ENCODE data around the gene XAF1. TPM values are rescaled to one million over a fixed set of nuclear protein-coding genes. Genes with fewer than 3 reads are reported as not detected.
"Not testable (repeated sequence)": the region's sequence is repeated elsewhere in the genome, so short reads cannot be mapped to it uniquely, and the experiment has no call there.

Gene XAF1
- total RNA-seq, 1 donor from 2014 or later: 54.4 TPM

DNA sequence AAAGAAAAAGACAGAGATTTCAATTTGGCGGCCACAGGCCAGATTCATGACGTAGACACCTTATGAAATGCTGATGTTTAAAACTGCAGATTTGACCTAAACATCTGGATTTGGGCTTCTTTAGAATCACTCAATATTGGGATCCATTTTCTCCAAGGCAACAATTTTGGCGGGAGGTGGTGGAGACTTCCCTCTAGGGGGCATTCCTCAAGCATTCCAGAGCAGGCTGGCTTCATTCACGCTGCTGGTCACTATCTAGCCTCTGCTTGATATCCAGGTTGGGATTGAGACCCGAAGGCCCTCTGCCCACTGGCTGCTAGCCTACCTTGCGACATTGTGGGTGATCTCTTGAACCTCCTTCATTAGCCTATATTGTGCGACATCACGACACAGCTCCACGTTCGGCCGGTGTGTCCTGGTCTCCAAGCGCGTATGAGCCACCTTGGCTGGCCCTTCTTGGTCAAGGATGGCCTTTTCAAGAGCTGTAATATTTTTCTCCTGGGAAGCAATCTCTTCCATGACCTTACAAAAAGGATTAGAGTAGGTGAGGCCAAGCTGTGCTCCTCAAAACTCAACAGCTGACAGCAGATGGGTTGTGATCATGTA is 44.7 kb downstream of the XAF1 start:
- DNase-seq (ENCODE audit: low spot score): no peak

DNA sequence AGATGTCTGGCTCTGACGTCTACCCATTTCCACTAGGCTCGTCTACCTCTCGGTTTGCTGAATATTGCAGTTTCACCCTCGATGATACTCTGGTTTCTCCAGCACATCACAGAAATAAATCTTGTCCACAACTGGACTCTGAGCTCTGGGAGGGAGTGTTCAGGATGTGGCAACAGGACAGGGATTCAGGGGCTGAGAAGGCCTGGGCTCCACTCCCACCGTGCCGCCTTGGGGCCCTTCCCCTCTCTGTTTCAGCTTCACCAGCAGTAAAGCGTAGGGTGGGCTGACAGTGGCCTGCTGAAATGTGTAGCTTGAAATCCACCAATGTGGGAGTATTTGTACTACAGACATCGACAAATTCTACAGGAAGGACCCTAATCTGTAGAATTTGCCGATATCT is 55.7 kb downstream of the XAF1 start:
- no peak for DNase-seq (ENCODE audit: low spot score)

DNA sequence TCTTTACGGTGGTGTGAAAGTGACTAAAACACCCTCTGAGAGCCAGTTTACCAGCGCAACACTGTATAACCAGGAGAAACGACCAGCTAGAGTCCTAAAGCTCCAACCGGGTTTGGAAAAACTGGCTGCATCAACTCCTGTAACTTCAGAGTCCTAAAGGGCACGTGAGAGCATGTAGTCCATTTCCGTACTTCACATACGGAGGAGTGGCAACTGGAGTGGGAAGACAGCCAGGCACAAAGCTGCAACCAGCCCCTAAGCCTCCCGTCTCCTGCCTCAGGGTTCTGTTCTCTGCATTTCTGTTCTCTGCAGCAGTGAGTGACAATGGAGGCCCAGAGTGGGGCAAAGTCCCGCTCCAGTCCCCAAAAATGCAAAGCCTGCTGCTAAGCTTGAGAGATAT is 56.4 kb downstream of the XAF1 start:
- DNase-seq (ENCODE audit: low spot score): no peak

DNA sequence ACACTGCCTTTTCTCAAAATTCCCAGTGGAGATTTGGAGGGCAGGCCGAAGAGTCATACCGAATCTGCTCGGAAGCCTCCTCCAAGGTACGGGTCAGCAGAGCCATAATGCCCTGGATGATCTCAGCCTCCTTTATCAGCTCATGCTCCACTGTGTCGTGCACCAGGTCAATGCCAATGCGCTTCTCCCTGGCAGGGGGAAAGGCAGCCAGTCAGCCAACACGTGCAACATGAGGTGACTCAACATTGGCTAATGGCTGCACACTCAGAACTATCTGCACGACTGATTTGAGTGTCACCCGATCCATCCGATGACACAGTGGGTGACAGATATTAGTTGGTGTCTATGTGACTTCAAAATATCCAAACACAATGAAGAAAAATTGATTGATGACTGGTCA is 59.9 kb downstream of the XAF1 start:
- no peak for DNase-seq (ENCODE audit: low spot score)

DNA sequence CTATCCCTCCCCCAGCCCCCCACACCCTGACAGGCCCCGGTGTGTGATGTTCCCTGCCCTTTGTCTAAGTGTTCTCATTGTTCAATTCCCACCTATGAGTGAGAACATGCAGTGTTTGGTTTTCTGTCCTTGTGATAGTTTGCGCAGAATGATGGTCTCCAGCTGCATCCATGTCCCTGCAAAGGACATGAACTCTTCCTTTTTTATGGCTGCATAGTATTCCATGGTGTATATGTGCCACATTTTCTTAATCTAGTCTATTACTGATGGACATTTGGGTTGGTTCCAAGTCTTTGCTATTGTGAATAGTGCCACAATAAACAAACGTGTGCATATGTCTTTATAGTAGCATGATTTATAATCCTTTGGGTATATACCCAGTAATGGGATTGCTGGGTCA is 60.5 kb downstream of the XAF1 start:
- DNase-seq (ENCODE audit: low spot score): not testable (repeated sequence)

DNA sequence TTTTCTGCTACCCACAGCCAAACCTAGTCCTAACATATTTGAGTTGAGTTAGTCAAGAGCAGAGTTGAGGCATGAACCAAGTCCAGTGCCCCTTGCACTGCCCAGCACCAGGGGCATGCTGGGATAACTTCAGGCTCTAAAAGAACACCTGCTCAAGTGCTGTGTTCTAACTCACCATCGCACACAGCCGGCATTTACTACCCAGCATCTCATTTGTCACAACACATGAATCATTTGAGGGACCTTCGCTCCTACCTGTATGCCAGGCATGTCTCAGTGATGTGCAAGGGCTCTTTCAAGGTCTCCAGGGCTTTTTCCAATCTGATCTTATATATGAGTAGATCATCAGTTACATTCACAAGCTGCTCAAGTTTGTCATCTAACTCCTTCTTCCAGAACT is 63.1 kb downstream of the XAF1 start:
- DNase-seq (ENCODE audit: low spot score): no peak

DNA sequence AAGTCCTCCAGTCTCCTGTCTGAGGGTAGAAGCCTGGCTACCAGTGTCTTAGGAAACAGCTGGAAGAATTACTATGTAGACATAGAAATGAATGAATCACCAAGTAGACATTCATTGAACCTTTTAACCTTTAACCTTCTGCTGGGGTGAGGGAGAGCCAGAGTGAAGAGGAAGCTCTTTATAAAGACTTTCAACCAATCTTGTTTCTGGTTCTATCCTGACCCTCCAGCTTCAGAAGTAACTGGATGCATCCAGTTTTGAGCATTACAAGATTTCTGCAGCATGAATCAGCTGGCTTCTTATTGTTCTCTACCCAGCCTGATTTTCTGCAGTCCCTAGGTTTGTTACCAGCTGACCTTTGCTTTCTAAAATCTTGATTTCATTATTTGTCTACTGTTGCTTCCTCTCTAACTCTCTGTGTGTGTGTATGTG is 67.2 kb downstream of the XAF1 start:
- no peak for DNase-seq (ENCODE audit: low spot score)

Other genes with a start within 250 kb of the XAF1 start
- 15.2 TPM for gene PITPNM3, start 199.5 kb upstream of the XAF1 start, total RNA-seq
- 21.4 TPM for gene KIAA0753, start 115.3 kb upstream of the XAF1 start, total RNA-seq
- gene TXNDC17, start 115.0 kb upstream of the XAF1 start, total RNA-seq: 101 TPM
- 16.9 TPM for gene MED31, start 104.4 kb upstream of the XAF1 start, total RNA-seq
- gene C17orf100, start 104.3 kb upstream of the XAF1 start, total RNA-seq: 3.3 TPM
- gene SLC13A5, start 42.7 kb upstream of the XAF1 start, total RNA-seq: 0.52 TPM
- 0.23 TPM for gene FBXO39, start 20.2 kb downstream of the XAF1 start, total RNA-seq
- gene TEKT1, start 75.7 kb downstream of the XAF1 start, total RNA-seq: not detected
- gene ALOX12, start 240.0 kb downstream of the XAF1 start, total RNA-seq: not detected

Data from mucosa of gallbladder (tissue), 1 donor.